ENCODE data around the gene TMEM170B.

DNA sequence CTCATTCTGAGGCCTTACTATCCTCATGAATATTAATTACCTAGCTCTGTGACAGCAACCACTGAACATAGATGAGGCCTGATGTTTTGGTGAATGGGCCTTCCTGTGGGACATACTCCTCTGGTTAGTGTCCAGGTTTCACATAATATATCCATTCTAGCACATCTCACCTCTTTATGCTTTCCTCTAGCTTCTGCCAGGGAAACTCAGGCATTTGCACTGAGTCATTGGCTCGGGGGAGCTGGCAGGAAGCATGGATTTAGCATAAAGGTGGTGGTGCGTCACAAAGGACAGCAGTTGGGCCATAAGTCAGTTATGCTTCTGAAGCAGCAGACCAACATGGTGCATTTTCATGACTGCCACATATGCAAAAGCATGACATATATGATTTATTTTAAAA, 37.5 kb upstream of the TMEM170B start:
- TF ChIP-seq, protein P1, sequence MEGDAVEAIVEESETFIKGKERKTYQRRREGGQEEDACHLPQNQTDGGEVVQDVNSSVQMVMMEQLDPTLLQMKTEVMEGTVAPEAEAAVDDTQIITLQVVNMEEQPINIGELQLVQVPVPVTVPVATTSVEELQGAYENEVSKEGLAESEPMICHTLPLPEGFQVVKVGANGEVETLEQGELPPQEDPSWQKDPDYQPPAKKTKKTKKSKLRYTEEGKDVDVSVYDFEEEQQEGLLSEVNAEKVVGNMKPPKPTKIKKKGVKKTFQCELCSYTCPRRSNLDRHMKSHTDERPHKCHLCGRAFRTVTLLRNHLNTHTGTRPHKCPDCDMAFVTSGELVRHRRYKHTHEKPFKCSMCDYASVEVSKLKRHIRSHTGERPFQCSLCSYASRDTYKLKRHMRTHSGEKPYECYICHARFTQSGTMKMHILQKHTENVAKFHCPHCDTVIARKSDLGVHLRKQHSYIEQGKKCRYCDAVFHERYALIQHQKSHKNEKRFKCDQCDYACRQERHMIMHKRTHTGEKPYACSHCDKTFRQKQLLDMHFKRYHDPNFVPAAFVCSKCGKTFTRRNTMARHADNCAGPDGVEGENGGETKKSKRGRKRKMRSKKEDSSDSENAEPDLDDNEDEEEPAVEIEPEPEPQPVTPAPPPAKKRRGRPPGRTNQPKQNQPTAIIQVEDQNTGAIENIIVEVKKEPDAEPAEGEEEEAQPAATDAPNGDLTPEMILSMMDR (IDR thresholded peaks at IDR 0.05; ENCODE audit: low read depth, low read length): no peak
- no peak for TF ChIP-seq EZH2phosphoT487 (IDR thresholded peaks at IDR 0.05; ENCODE audit: low read depth)

Measured in OCI-LY3 (cell line).